ENCODE measurements around the gene FAM98C. TPM values are rescaled to one million over a fixed set of nuclear protein-coding genes. Genes with fewer than 3 reads are reported as not detected.

The FAM98C gene
- total RNA-seq, 1 donor from 2014 or later = 16.2 TPM

GRCh38 chr19:38395381-38396114 lies 7.3 kb upstream of the FAM98C start:
- Histone ChIP-seq H3K4me1 (no peaks in the 10 kb centered on the region), H3K9me3 (no peaks in the 10 kb centered on the region), H3K27me3 (peaks cover 47% of the 10 kb centered on the region), H3K36me3 (no peaks in the 10 kb centered on the region), H3K27ac (no peak overlapping the region), H3K4me3 (peak overlapping the region; percentile 25)
- intact Hi-C loops (cut with DNase I) = no loop called here
- DNase-seq (no peak), ATAC-seq (peak; percentile 20)
- TF ChIP-seq CTCF (IDR thresholded peaks at IDR 0.05) = no peak

DNA sequence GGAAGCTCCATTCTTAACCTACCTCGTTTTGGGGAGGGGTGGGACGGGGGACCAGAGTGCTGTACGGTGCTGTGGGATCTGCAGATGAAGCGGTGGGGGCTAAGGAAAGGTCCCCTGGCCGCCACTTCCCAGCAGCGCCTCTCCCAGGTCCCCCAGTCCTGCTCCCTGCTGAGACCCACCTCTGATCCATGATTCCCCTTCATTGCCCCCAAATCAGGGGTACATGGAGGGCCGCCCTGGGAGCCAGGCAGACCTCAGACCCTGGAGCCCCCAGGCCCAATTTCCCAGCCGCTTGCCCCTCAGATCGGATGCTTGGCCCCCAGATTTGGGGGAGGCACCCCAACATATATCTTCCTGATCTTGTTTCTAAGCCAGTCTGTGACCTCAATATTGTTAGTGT lies 3.8 kb upstream of the FAM98C start:
- ATAC-seq (no peak), DNase-seq (no peak)
- intact Hi-C loops (cut with DNase I) = no loop called here
- Histone ChIP-seq H3K9me3 (no peaks in the 10 kb centered on the region), H3K36me3 (no peaks in the 10 kb centered on the region), H3K27ac (no peak overlapping the region), H3K4me3 (no peak overlapping the region), H3K27me3 (peaks cover 49% of the 10 kb centered on the region), H3K4me1 (peaks cover 4% of the 10 kb centered on the region)
- no peak for TF ChIP-seq CTCF (IDR thresholded peaks at IDR 0.05)

GRCh38 chr19:38399537-38399936 lies 3.4 kb upstream of the FAM98C start:
- peaks cover 9% of the 10 kb centered on the region for H3K4me1 ChIP-seq
- ATAC-seq (no peak), DNase-seq (no peak)
- intact Hi-C loops (cut with DNase I) = no loop called here
- peaks cover 45% of the 10 kb centered on the region for H3K27me3 ChIP-seq
- H3K4me3 ChIP-seq = no peak overlapping the region
- no peaks in the 10 kb centered on the region for H3K36me3 ChIP-seq
- TF ChIP-seq CTCF (IDR thresholded peaks at IDR 0.05) = no peak
- H3K9me3 ChIP-seq = no peaks in the 10 kb centered on the region
- H3K27ac ChIP-seq = no peak overlapping the region

- intact Hi-C loops (cut with DNase I) = no loop called here
- Histone ChIP-seq H3K36me3 (no peaks in the 10 kb centered on the region), H3K9me3 (no peaks in the 10 kb centered on the region), H3K4me1 (peaks cover 10% of the 10 kb centered on the region), H3K27me3 (peaks cover 39% of the 10 kb centered on the region), H3K4me3 (no peak overlapping the region), H3K27ac (no peak overlapping the region)
- no peak for ATAC-seq
- TF ChIP-seq CTCF (IDR thresholded peaks at IDR 0.05) = no peak
- DNase-seq = no peak
Measured at GRCh38 chr19:38400361-38400760, 2.5 kb upstream of the FAM98C start.

- intact Hi-C loops (cut with DNase I) = no loop called here
- Histone ChIP-seq H3K27ac (no peak overlapping the region), H3K36me3 (peaks cover 1% of the 10 kb centered on the region)
Measured at GRCh38 chr19:38401148-38401547, 1.7 kb upstream of the FAM98C start.

More at GRCh38 chr19:38401148-38401547, 1.7 kb upstream of the FAM98C start:
- Histone ChIP-seq H3K4me3 (no peak overlapping the region), H3K27me3 (peaks cover 31% of the 10 kb centered on the region), H3K9me3 (no peaks in the 10 kb centered on the region), H3K4me1 (peaks cover 10% of the 10 kb centered on the region)
- TF ChIP-seq CTCF (IDR thresholded peaks at IDR 0.05) = no peak
- ATAC-seq (no peak), DNase-seq (no peak)
